Measurements from ENCODE around the gene LCE3E.

DNA sequence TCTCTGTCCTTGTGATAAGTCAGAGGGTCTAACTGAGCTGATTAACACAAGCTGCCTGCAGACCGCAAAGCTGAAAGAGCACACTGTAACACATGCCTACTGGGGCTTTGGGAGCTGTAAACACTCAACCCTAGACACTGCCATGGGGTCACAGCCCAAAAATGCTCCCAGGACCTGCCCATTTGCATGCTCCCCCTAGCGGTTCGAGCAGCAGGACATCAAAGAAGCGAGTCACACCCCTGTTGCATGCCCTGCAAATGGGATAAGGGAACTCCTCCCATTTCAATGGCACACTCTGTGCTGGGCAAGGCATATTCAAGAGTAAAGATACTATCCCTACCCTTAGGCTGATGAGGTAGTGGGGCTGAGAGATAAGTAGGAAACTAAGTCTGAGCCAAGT is 22.8 kb downstream of the LCE3E start:
- no peak for TF ChIP-seq POLR2A (IDR thresholded peaks at IDR 0.05)
- TF ChIP-seq, protein P1, sequence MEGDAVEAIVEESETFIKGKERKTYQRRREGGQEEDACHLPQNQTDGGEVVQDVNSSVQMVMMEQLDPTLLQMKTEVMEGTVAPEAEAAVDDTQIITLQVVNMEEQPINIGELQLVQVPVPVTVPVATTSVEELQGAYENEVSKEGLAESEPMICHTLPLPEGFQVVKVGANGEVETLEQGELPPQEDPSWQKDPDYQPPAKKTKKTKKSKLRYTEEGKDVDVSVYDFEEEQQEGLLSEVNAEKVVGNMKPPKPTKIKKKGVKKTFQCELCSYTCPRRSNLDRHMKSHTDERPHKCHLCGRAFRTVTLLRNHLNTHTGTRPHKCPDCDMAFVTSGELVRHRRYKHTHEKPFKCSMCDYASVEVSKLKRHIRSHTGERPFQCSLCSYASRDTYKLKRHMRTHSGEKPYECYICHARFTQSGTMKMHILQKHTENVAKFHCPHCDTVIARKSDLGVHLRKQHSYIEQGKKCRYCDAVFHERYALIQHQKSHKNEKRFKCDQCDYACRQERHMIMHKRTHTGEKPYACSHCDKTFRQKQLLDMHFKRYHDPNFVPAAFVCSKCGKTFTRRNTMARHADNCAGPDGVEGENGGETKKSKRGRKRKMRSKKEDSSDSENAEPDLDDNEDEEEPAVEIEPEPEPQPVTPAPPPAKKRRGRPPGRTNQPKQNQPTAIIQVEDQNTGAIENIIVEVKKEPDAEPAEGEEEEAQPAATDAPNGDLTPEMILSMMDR (IDR thresholded peaks at IDR 0.05), result no peak
